Neural cell (in vitro differentiated cells): ENCODE results near the gene SLC41A3. TPM values are rescaled to one million over a fixed set of nuclear protein-coding genes. Genes with fewer than 3 reads are reported as not detected.
A peak's percentile ranks its signal among the peaks of the same experiment; 100 is the strongest.

ENCODE experiments used
- H2AFZ ChIP-seq: fragments of 200-600, 300-800 bp; sonication (generic), shearing (Covaris generic); 2 replicates; pipeline ENCODE4 v1.6.0; 2014; ENCODE audit warnings: low read depth, mild to moderate bottlenecking, antibody characterized with exemption, low read length, moderate library complexity
- H3F3A ChIP-seq: fragments of 200-600 bp; shearing (Covaris generic); 2 replicates; pipeline ENCODE4 v1.6.1; 2016; ENCODE audit warnings: mild to moderate bottlenecking, moderate library complexity, mixed read lengths, antibody characterized with exemption, low read length; ENCODE audit not compliant: insufficient read depth, poor library complexity, severe bottlenecking
- H3K27ac ChIP-seq: fragments of 200-600, 300-800 bp; sonication (generic), shearing (Covaris generic); 2 replicates; pipeline ENCODE4 v1.5.1; 2014; ENCODE audit warnings: mild to moderate bottlenecking, low read length, moderate library complexity
- H3K27me3 ChIP-seq: fragments of 300-800, 200-600 bp; sonication (generic), shearing (Covaris generic); 2 replicates; pipeline ENCODE4 v1.6.0; 2014; ENCODE audit warnings: mild to moderate bottlenecking, low read depth, low read length, moderate library complexity; ENCODE audit not compliant: insufficient read depth
- H3K36me3 ChIP-seq: fragments of 300-800, 200-600 bp; sonication (generic), shearing (Covaris generic); 2 replicates; pipeline ENCODE4 v1.5.1; 2014; ENCODE audit warnings: mild to moderate bottlenecking, antibody characterized with exemption, low read length, moderate library complexity; ENCODE audit not compliant: insufficient read depth
- H3K4me2 ChIP-seq: fragments of 300-800, 200-600 bp; sonication (generic), shearing (Covaris generic); 2 replicates; pipeline ENCODE4 v1.6.0; 2014; ENCODE audit warnings: mild to moderate bottlenecking, low read length
- H3K4me3 ChIP-seq: fragments of 300-800, 200-600 bp; sonication (generic), shearing (Covaris generic); 2 replicates; pipeline ENCODE4 v1.5.1; 2014; ENCODE audit warnings: mild to moderate bottlenecking, low read length, moderate library complexity
- H3K79me2 ChIP-seq: fragments of 200-600 bp; shearing (Covaris generic); replicated peaks from 2 replicates; pipeline ENCODE4 v1.6.0; 2014; ENCODE audit warnings: mild to moderate bottlenecking, low read length, moderate library complexity; ENCODE audit not compliant: insufficient read depth
- H3K9ac ChIP-seq: fragments of 300-800, 200-600 bp; sonication (generic), shearing (Covaris generic); 2 replicates; pipeline ENCODE4 v1.6.1; 2016; ENCODE audit warnings: mild to moderate bottlenecking, low read length, mixed read lengths
- H3K9me2 ChIP-seq: fragments of 200-600 bp; shearing (Covaris generic); 2 replicates; pipeline ENCODE4 v1.6.1; 2016; ENCODE audit warnings: mild to moderate bottlenecking, low read length, mixed read lengths; ENCODE audit not compliant: insufficient read depth
- H3K9me3 ChIP-seq: fragments of 200-600, 300-800 bp; sonication (generic), shearing (Covaris generic); 2 replicates; pipeline ENCODE4 v1.6.1; 2016; ENCODE audit warnings: mild to moderate bottlenecking, mixed run types, low read length, moderate library complexity, mixed read lengths
- H4K20me1 ChIP-seq: fragments of 200-600 bp; shearing (Covaris generic); 2 replicates; pipeline ENCODE4 v1.6.1; 2016; ENCODE audit warnings: mild to moderate bottlenecking, mixed run types; ENCODE audit not compliant: insufficient read depth
- EP300 ChIP-seq: fragments of 450-650 bp; conservative IDR thresholded peaks from 2 replicates; pipeline ENCODE4 v1.6.1; 2014; ENCODE audit warnings: antibody characterized with exemption, mild to moderate bottlenecking, moderate library complexity; ENCODE audit not compliant: poor library complexity, severe bottlenecking
- EZH2 ChIP-seq: fragments of 200-600, 300-800 bp; shearing (Covaris generic), sonication (generic); IDR thresholded peaks from 2 replicates; pipeline ENCODE4 v1.6.1; 2014; ENCODE audit warnings: antibody characterized with exemption, low read length, borderline replicate concordance, mild to moderate bottlenecking; ENCODE audit not compliant: insufficient read depth, poor library complexity, severe bottlenecking
- MXI1 ChIP-seq: fragments of 450-650 bp; conservative IDR thresholded peaks from 2 replicates; pipeline ENCODE4 v1.6.1; 2014; ENCODE audit warnings: antibody characterized with exemption, mild to moderate bottlenecking; ENCODE audit not compliant: poor library complexity, severe bottlenecking
- POLR2AphosphoS5 ChIP-seq: IDR thresholded peaks from 2 replicates; pipeline ENCODE4 v1.6.1; 2012
- RAD21 ChIP-seq: fragments of 450-650 bp; conservative IDR thresholded peaks from 2 replicates; pipeline ENCODE4 v1.6.1; 2014; ENCODE audit warnings: antibody characterized with exemption, mild to moderate bottlenecking, moderate library complexity
- SMC3 ChIP-seq: fragments of 450-650 bp; conservative IDR thresholded peaks from 2 replicates; pipeline ENCODE4 v1.6.1; 2014; ENCODE audit warnings: antibody characterized with exemption, mild to moderate bottlenecking, moderate library complexity; ENCODE audit not compliant: poor library complexity
- polyA plus RNA-seq: library from polyadenylated mRNA; depleted of rRNA; stranded (reverse); fragments of >200 nt; gene quantifications from 2 replicates; pipeline ENCODE4 v1.2.3, GENCODE V29; 2014
- TF ChIP-seq, protein P1 (sequence below): IDR thresholded peaks from 2 replicates; pipeline ENCODE4 v1.6.1; 2012; ENCODE audit warnings: borderline replicate concordance
- TF ChIP-seq, protein P2 (sequence below): fragments of 450-650 bp; IDR thresholded peaks from 2 replicates; pipeline ENCODE4 v1.5.1; 2014; ENCODE audit warnings: antibody characterized with exemption, mild to moderate bottlenecking, moderate library complexity; ENCODE audit not compliant: poor library complexity, severe bottlenecking

Gene SLC41A3
- polyA plus RNA-seq, 1 donor from 2014 or later, result 80.0 TPM

DNA sequence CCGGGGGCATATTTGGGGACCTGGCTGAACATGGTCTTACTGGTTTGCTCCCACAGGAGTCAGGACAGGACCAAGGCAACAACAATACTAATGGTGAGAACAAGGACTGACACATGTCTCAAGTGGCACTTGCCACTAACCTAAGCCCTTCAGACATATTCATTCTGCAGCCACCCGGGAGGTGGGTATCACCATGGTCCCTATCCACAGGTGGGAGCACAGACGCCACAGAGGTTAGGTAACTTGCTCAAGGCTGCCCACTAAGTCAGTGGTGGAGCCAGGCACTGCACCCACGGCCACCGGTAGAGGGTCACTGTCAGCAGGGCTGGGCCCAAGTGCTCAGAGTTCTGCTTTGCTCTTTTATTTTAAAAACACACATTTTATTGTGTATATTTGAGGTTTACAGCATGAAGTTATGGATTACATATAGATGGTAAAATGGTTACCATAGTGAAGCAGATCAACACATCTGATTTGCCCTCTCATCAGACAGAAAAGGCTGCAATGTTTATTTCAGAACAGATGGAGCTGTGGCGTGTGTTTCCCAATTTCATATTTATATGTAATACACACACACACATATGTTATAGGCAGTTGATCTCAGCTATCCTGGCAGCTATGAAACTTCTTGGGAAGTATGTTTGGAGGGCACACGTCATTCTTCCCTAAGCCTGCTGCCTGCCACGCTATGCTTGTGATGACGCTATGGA lies 30.0 kb upstream of the SLC41A3 start:
- no peaks in the 10 kb centered on the region for H3K9me2 ChIP-seq
- no peak for TF ChIP-seq MXI1
- TF ChIP-seq, protein P1, sequence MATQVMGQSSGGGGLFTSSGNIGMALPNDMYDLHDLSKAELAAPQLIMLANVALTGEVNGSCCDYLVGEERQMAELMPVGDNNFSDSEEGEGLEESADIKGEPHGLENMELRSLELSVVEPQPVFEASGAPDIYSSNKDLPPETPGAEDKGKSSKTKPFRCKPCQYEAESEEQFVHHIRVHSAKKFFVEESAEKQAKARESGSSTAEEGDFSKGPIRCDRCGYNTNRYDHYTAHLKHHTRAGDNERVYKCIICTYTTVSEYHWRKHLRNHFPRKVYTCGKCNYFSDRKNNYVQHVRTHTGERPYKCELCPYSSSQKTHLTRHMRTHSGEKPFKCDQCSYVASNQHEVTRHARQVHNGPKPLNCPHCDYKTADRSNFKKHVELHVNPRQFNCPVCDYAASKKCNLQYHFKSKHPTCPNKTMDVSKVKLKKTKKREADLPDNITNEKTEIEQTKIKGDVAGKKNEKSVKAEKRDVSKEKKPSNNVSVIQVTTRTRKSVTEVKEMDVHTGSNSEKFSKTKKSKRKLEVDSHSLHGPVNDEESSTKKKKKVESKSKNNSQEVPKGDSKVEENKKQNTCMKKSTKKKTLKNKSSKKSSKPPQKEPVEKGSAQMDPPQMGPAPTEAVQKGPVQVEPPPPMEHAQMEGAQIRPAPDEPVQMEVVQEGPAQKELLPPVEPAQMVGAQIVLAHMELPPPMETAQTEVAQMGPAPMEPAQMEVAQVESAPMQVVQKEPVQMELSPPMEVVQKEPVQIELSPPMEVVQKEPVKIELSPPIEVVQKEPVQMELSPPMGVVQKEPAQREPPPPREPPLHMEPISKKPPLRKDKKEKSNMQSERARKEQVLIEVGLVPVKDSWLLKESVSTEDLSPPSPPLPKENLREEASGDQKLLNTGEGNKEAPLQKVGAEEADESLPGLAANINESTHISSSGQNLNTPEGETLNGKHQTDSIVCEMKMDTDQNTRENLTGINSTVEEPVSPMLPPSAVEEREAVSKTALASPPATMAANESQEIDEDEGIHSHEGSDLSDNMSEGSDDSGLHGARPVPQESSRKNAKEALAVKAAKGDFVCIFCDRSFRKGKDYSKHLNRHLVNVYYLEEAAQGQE, result no peak
- no peak for TF ChIP-seq EZH2
- TF ChIP-seq RAD21, result no peak
- no peak for TF ChIP-seq EP300
- TF ChIP-seq, protein P2, sequence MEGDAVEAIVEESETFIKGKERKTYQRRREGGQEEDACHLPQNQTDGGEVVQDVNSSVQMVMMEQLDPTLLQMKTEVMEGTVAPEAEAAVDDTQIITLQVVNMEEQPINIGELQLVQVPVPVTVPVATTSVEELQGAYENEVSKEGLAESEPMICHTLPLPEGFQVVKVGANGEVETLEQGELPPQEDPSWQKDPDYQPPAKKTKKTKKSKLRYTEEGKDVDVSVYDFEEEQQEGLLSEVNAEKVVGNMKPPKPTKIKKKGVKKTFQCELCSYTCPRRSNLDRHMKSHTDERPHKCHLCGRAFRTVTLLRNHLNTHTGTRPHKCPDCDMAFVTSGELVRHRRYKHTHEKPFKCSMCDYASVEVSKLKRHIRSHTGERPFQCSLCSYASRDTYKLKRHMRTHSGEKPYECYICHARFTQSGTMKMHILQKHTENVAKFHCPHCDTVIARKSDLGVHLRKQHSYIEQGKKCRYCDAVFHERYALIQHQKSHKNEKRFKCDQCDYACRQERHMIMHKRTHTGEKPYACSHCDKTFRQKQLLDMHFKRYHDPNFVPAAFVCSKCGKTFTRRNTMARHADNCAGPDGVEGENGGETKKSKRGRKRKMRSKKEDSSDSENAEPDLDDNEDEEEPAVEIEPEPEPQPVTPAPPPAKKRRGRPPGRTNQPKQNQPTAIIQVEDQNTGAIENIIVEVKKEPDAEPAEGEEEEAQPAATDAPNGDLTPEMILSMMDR, result peak; percentile 23
- no peak for TF ChIP-seq POLR2AphosphoS5
- H3K4me3 ChIP-seq, result no peak overlapping the region
- no peaks in the 10 kb centered on the region for H3K36me3 ChIP-seq
- no peaks in the 10 kb centered on the region for H3K27me3 ChIP-seq
- H3K9me3 ChIP-seq, result no peaks in the 10 kb centered on the region
- H3K4me2 ChIP-seq, result no peak overlapping the region
- H3K79me2 ChIP-seq, result no peaks in the 10 kb centered on the region
- no peak overlapping the region for H3K27ac ChIP-seq
- no peaks in the 10 kb centered on the region for H3F3A ChIP-seq
- H2AFZ ChIP-seq, result no peak overlapping the region
- no peak overlapping the region for H3K9ac ChIP-seq
- no peaks in the 10 kb centered on the region for H4K20me1 ChIP-seq

DNA sequence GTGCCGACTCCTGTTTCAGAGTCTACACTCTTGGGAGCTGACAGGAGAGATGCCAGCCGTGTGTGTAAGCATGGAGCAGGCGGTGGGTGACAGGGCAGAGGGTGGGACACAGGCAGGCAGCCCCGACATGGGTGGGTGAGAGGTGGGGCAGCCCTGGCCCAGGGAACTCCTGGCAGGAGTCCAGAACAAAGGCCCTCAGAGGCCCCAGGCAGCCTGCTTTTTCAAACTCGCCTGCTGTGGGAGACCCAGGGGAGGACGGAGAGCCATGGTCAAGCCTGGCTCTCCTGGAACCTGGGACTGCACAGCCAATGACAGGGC lies 29.3 kb upstream of the SLC41A3 start:
- Histone ChIP-seq H3K36me3 (no peaks in the 10 kb centered on the region), H3K27me3 (no peaks in the 10 kb centered on the region), H3K27ac (no peak overlapping the region), H3K9me2 (no peaks in the 10 kb centered on the region), H3K4me2 (no peak overlapping the region), H2AFZ (no peak overlapping the region), H3K9me3 (no peaks in the 10 kb centered on the region), H3F3A (no peaks in the 10 kb centered on the region), H3K4me3 (no peak overlapping the region), H3K9ac (no peak overlapping the region), H4K20me1 (no peaks in the 10 kb centered on the region), H3K79me2 (no peaks in the 10 kb centered on the region)
- TF ChIP-seq, protein P1, result no peak
- no peak for TF ChIP-seq SMC3
